Upper lobe of left lung (tissue), 6 donors: ENCODE measurements around the gene PSME2. TPM values are rescaled to one million over a fixed set of nuclear protein-coding genes. Genes with fewer than 3 reads are reported as not detected.

Experiments
- ATAC-seq, 2 donors: fragments of 200-7000 bp; cut with Tn5 transposase; one replicate each; pipeline ENCODE4 v1.9.1; 2022; ENCODE audit warnings: mild to moderate bottlenecking in 2 of 2, moderate library complexity in 2 of 2; ENCODE audit not compliant: low FRiP score in 2 of 2
- DNase-seq, 2 donors: peaks; one replicate each; pipeline ENCODE4 v3.0.0-alpha.2; 2019 to 2020
- H3K27ac ChIP-seq, 4 donors: fragments of 200-600 bp; sonication (generic); one replicate each; pipeline ENCODE4 v1.5.1; 2016 to 2019
- H3K27me3 ChIP-seq, 4 donors: fragments of 200-600 bp; sonication (generic); one replicate each; pipeline ENCODE4 v1.5.1; 2017 to 2019
- H3K36me3 ChIP-seq, 4 donors: fragments of 200-600 bp; sonication (generic); one replicate each; pipeline ENCODE4 v1.5.1; 2016 to 2019
- H3K4me1 ChIP-seq, 4 donors: fragments of 200-600 bp; sonication (generic); one replicate each; pipeline ENCODE4 v1.5.1; 2018 to 2019
- H3K4me3 ChIP-seq, 4 donors: fragments of 200-600 bp; sonication (generic); one replicate each; pipeline ENCODE4 v1.5.1; 2017 to 2019; ENCODE audit warnings: mild to moderate bottlenecking in 2 of 4, moderate library complexity in 1 of 4
- H3K9me3 ChIP-seq, 4 donors: fragments of 200-600 bp; sonication (generic); one replicate each; pipeline ENCODE4 v1.5.1; 2018 to 2019
- EP300 ChIP-seq, 4 donors: sonication (generic); formaldehyde crosslinking; IDR thresholded peaks; one replicate each; pipeline ENCODE4 v1.5.1; 2017; ENCODE audit warnings: antibody characterized with exemption in 4 of 4, control low read depth in 2 of 4
- POLR2A ChIP-seq, 4 donors: fragments of 450-650 bp; IDR thresholded peaks; one replicate each; pipeline ENCODE4 v1.5.1; 2016 to 2017; ENCODE audit warnings: antibody characterized with exemption in 4 of 4, mild to moderate bottlenecking in 2 of 4
- POLR2AphosphoS5 ChIP-seq, 2 donors: sonication (generic); formaldehyde crosslinking; IDR thresholded peaks; one replicate each; pipeline ENCODE4 v1.5.1; 2017; ENCODE audit warnings: antibody characterized with exemption in 2 of 2
- WGBS, 2 donors: methylation state at CpG; one replicate each; pipeline ENCODE4 v1.1.5; 2017 to 2018; 5-methylcytosine and 5-hydroxymethylcytosine counted together
- small RNA-seq, 4 donors: library from RNA; depleted of rRNA; stranded (forward); fragments of <200 nt; gene quantifications; one replicate each; pipeline ENCODE3, GENCODE V24; 2016
- total RNA-seq, 6 donors: library from RNA; depleted of rRNA in 4 of 6; stranded (reverse); fragments of >200 nt in 4 of 6; gene quantifications; one replicate each; pipeline versions ENCODE4 v1.1.0 to v1.2.1, GENCODE V29; 2016 to 2021
- TF ChIP-seq, protein P1 (sequence below), 6 experiments: fragments of 450-650 bp in 4 of 6; fragments of 200-600 bp in 2 of 6; sonication (generic) in 2 of 6; IDR thresholded peaks; one replicate each; pipeline ENCODE4 v1.5.1; 2016 to 2019; ENCODE audit warnings: antibody characterized with exemption in 6 of 6
- donor health status: DM: no; HTN: no; CAD: no; lungs with moderate emphysema.
- donor health status: DM: no; HTN: yes; CAD: no; lungs with severe emphysema.

Gene PSME2
- total RNA-seq, 6 donors from 2014 or later = 58.5 to 144 (median 84.4) TPM

DNA sequence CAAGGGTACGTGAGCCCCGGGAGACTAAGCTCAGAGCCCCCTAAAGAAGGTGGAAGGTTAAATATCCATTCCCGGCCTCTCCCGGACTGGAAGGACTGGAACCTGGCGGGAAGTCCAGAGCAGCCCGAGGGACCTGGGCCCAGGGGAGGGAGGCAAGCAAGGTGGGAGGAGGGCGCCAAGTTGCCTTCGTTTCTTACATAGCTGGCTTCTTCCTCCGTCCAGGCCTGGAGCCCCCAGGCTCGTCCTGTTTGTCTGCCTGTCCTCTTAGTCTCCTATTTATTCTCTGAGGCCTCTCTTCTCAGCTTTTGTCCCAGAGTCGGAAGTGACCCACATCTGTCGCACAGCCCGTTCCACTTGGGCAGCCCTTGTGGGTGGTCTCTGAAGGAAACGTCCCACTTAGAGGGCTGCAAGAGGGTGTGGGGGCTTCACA lies 51.6 kb downstream of the PSME2 start:
- WGBS, 2 donors = 5 to 6% methylated on average over 13 to 14 of the region's 14 CpGs
- Histone ChIP-seq H3K36me3 (peaks cover 3 to 23% (median 19%) of the 10 kb centered on the region in 4 donors), H3K9me3 (no peaks in the 10 kb centered on the region), H3K27ac (peak overlapping the region; percentile 95 to 98 (median 98)), H3K4me1 (peaks cover 8 to 47% (median 27%) of the 10 kb centered on the region in 4 donors), H3K4me3 (peak overlapping the region; percentile 75 to 88 (median 82)), H3K27me3 (no peaks in the 10 kb centered on the region)
- DNase-seq (no peak), ATAC-seq (no peak)
- TF ChIP-seq, protein P1, sequence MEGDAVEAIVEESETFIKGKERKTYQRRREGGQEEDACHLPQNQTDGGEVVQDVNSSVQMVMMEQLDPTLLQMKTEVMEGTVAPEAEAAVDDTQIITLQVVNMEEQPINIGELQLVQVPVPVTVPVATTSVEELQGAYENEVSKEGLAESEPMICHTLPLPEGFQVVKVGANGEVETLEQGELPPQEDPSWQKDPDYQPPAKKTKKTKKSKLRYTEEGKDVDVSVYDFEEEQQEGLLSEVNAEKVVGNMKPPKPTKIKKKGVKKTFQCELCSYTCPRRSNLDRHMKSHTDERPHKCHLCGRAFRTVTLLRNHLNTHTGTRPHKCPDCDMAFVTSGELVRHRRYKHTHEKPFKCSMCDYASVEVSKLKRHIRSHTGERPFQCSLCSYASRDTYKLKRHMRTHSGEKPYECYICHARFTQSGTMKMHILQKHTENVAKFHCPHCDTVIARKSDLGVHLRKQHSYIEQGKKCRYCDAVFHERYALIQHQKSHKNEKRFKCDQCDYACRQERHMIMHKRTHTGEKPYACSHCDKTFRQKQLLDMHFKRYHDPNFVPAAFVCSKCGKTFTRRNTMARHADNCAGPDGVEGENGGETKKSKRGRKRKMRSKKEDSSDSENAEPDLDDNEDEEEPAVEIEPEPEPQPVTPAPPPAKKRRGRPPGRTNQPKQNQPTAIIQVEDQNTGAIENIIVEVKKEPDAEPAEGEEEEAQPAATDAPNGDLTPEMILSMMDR (IDR thresholded peaks at IDR 0.05) = no peak
- no peak for TF ChIP-seq POLR2A (IDR thresholded peaks at IDR 0.05)
- TF ChIP-seq POLR2AphosphoS5 (IDR thresholded peaks at IDR 0.05) = no peak

DNA sequence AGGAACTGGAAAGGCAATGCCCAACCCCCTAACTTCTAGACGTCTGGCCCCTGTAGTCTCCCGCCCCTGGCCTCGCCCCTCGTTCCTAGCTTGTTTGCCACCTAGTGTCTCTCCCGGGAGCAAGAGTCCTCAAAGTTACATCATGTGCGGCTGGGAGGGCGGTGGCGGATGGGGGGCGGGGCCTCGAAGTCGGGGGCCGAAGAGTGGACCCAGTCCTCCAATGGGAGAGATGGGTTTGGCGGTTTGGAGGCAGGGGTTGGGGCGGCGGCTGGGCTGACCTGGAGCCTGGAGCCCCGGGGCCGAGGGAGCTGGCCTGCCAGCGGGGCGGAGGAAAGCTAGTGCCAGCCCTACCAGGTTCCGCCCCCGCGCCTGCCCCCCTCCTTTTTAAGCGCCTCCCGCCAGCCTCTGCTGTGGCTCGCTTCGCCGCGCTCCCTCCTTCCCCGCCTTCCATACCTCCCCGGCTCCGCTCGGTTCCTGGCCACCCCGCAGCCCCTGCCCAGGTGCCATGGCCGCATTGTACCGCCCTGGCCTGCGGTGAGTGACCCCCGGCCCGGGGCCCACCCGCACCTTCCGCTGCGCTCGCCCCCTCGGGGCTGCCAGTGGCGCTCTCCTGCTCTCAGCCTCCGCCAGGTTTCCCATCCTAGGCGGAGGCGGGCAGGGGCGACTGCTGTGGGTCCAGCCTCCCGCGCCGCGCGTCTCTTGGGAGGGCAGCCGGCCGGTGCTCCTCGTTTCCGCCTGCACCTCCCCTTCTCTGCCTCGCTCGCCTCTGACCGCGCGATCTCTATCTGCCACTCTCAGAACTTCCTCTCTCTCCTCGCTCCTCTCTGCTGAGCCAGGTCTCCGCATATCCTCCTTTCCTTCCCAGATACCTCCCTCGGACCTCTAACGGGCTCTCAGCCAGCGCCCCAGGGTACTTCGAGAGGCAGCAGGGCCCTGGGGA lies 52.2 kb downstream of the PSME2 start, which contains the start of gene PCK2:
PCK2 (plus strand) TSS at position 411 of the 940 bp plus-strand sequence; CDS start at position 506, 95 bp downstream.
- Histone ChIP-seq H3K27ac (peak within 1 kb of the TSS; percentile 95 to 98 (median 98)), H3K4me3 (peak within 1 kb of the TSS; percentile 75 to 88 (median 82)), H3K4me1 (peaks cover 8 to 43% (median 27%) of the 10 kb centered on the region in 4 donors), H3K9me3 (no peaks in the 10 kb centered on the region), H3K36me3 (peaks cover 0 to 16% (median 13%) of the 10 kb centered on the region in 4 donors), H3K27me3 (no peaks in the 10 kb centered on the region)
- peak; percentile 95 to 97 for ATAC-seq
- TF ChIP-seq, protein P1 (IDR thresholded peaks at IDR 0.05) = peak in 2 of 6 experiments; percentile 42 to 58
- peak in 3 of 4 donors; percentile 50 to 88 (median 69) for TF ChIP-seq POLR2A (IDR thresholded peaks at IDR 0.05)
- TF ChIP-seq POLR2AphosphoS5 (IDR thresholded peaks at IDR 0.05) = peak; percentile 45 to 63
- TF ChIP-seq EP300 (IDR thresholded peaks at IDR 0.05) = no peak
- DNase-seq = peak; percentile 97 to 99
- WGBS, 2 donors = 0 to 2% methylated on average over 30 to 68 of the region's 68 CpGs

Small RNAs within 50 kb of the gene (small RNA-seq; reads per million reads assigned to genes)
- 0 reads per million in 4 donors for gene AL136295.4
- gene IPO4 = 0 reads per million in 4 donors
- gene IRF9 = 0 reads per million in 4 donors
- 0.11 to 0.86 (median 0.28) reads per million in 4 donors for gene RNA5SP383

Other genes with a start within 250 kb of the PSME2 start
- 10 to 100 TPM; 30.3 to 57.9 (median 33.8) TPM for gene DHRS4, start 192.8 kb downstream of the PSME2 start, total RNA-seq
- 10 to 100 TPM; 13.2 to 27.4 (median 18.2) TPM for gene DHRS4L2, start 157.7 kb downstream of the PSME2 start, total RNA-seq
- 10 to 100 TPM in 1 of 6 donors, 1 to 10 TPM in 3, under 1 TPM in 2; 0.39 to 15.7 (median 1.2) TPM for gene CARMIL3, start 94.6 kb downstream of the PSME2 start, total RNA-seq
- not detected for gene CPNE6, start 75.0 kb downstream of the PSME2 start, total RNA-seq
- 10 to 100 TPM; 27.2 to 70.3 (median 34.9) TPM for gene PCK2, start 52.3 kb downstream of the PSME2 start, total RNA-seq
- gene DCAF11, start 31.8 kb downstream of the PSME2 start, total RNA-seq = 100 to 1,000 TPM in 2 of 6 donors, 10 to 100 TPM in 4; 68.4 to 138 (median 95.0) TPM
- 1 to 10 TPM; 2.6 to 9.8 (median 4.4) TPM for gene NRL, start 31.7 kb downstream of the PSME2 start, total RNA-seq
- under 1 TPM in 4 of 6 donors, not detected in 2; 0.63 to 0.89 (median 0.82) TPM for gene FITM1, start 16.0 kb downstream of the PSME2 start, total RNA-seq
- gene PSME1, start 10.4 kb downstream of the PSME2 start, total RNA-seq = 100 to 1,000 TPM in 5 of 6 donors, 10 to 100 TPM in 1; 56.6 to 206 (median 142) TPM
- 10 to 100 TPM in 5 of 6 donors, 1 to 10 TPM in 1; 8.6 to 13.8 (median 12.0) TPM for gene EMC9, start 5.0 kb downstream of the PSME2 start, total RNA-seq
- 100 to 1,000 TPM in 2 of 6 donors, 10 to 100 TPM in 4; 52.1 to 173 (median 63.9) TPM for gene RNF31, start 888 bp upstream of the PSME2 start, total RNA-seq
- 100 to 1,000 TPM in 3 of 6 donors, 10 to 100 TPM in 3; 78.2 to 192 (median 107) TPM for gene IRF9, start 14.7 kb upstream of the PSME2 start, total RNA-seq
- 10 to 100 TPM; 16.0 to 76.5 (median 29.4) TPM for gene REC8, start 25.5 kb upstream of the PSME2 start, total RNA-seq
- 10 to 100 TPM; 20.8 to 50.3 (median 35.2) TPM for gene IPO4, start 42.2 kb upstream of the PSME2 start, total RNA-seq
- gene TM9SF1, start 48.8 kb upstream of the PSME2 start, total RNA-seq = 10 to 100 TPM; 15.7 to 75.4 (median 53.8) TPM
- gene TSSK4, start 59.1 kb upstream of the PSME2 start, total RNA-seq = 1 to 10 TPM in 1 of 6 donors, not detected in 5; 1.3 TPM
- 100 to 1,000 TPM in 1 of 6 donors, 10 to 100 TPM in 5; 39.9 to 112 (median 61.5) TPM for gene CHMP4A, start 66.9 kb upstream of the PSME2 start, total RNA-seq
- gene MDP1, start 69.5 kb upstream of the PSME2 start, total RNA-seq = 10 to 100 TPM in 4 of 6 donors, 1 to 10 TPM in 2; 8.1 to 21.1 (median 12.7) TPM
- 100 to 1,000 TPM in 4 of 6 donors, 10 to 100 TPM in 2; 39.8 to 144 (median 121) TPM for gene NEDD8, start 85.8 kb upstream of the PSME2 start, total RNA-seq
- 10 to 100 TPM; 26.2 to 76.9 (median 47.2) TPM for gene GMPR2, start 86.3 kb upstream of the PSME2 start, total RNA-seq
- 100 to 1,000 TPM in 1 of 6 donors, 10 to 100 TPM in 5; 46.1 to 109 (median 86.4) TPM for gene TINF2, start 96.0 kb upstream of the PSME2 start, total RNA-seq
- gene TGM1, start 116.6 kb upstream of the PSME2 start, total RNA-seq = 10 to 100 TPM in 4 of 6 donors, 1 to 10 TPM in 2; 9.1 to 29.2 (median 11.1) TPM
- 100 to 1,000 TPM in 1 of 6 donors, 10 to 100 TPM in 5; 22.7 to 125 (median 58.9) TPM for gene RABGGTA, start 125.0 kb upstream of the PSME2 start, total RNA-seq
- 10 to 100 TPM; 23.0 to 60.3 (median 32.8) TPM for gene DHRS1, start 153.2 kb upstream of the PSME2 start, total RNA-seq
- gene NOP9, start 153.2 kb upstream of the PSME2 start, total RNA-seq = 10 to 100 TPM; 13.3 to 31.4 (median 22.6) TPM
- gene CIDEB, start 161.4 kb upstream of the PSME2 start, total RNA-seq = 10 to 100 TPM in 5 of 6 donors, 1 to 10 TPM in 1; 9.4 to 14.8 (median 12.8) TPM
- gene LTB4R2, start 163.5 kb upstream of the PSME2 start, total RNA-seq = 10 to 100 TPM in 4 of 6 donors, 1 to 10 TPM in 2; 6.2 to 49.2 (median 10.9) TPM
- gene LTB4R, start 164.9 kb upstream of the PSME2 start, total RNA-seq = 10 to 100 TPM; 11.1 to 71.2 (median 17.7) TPM
- gene ADCY4, start 188.5 kb upstream of the PSME2 start, total RNA-seq = 100 to 1,000 TPM in 2 of 6 donors, 10 to 100 TPM in 4; 22.4 to 159 (median 43.7) TPM
- 10 to 100 TPM; 16.1 to 92.2 (median 29.1) TPM for gene RIPK3, start 193.4 kb upstream of the PSME2 start, total RNA-seq
- 10 to 100 TPM in 5 of 6 donors, 1 to 10 TPM in 1; 8.5 to 98.5 (median 42.1) TPM for gene NFATC4, start 221.6 kb upstream of the PSME2 start, total RNA-seq